KOPT-K1 (cell line): ENCODE measurements around the gene HNRNPF.

Experiments used
- H3K27ac ChIP-seq: fragments of 200-600 bp; sonication (generic); 2 replicates; pipeline ENCODE4 v1.5.1; 2016; ENCODE audit warnings: antibody characterized with exemption, mild to moderate bottlenecking, low read depth, low read length; ENCODE audit not compliant: poor library complexity, severe bottlenecking
- H3K36me3 ChIP-seq: fragments of 200-600 bp; sonication (generic); 2 replicates; pipeline ENCODE4 v1.5.1; 2017; ENCODE audit warnings: antibody characterized with exemption, mild to moderate bottlenecking, low read length, moderate library complexity; ENCODE audit not compliant: insufficient read depth
- H3K9me3 ChIP-seq: fragments of 200-600 bp; sonication (generic); 2 replicates; pipeline ENCODE4 v1.5.1; 2017; ENCODE audit warnings: antibody characterized with exemption, low read length, mild to moderate bottlenecking; ENCODE audit not compliant: insufficient read depth, poor library complexity, severe bottlenecking

The HNRNPF gene

GRCh38 chr10:43380610-43381222, 28.3 kb downstream of the HNRNPF start:
- peaks cover 16% of the 10 kb centered on the region for H3K36me3 ChIP-seq
- no peaks in the 10 kb centered on the region for H3K9me3 ChIP-seq

GRCh38 chr10:43377424-43377883, 31.5 kb downstream of the HNRNPF start:
- Histone ChIP-seq H3K36me3 (no peaks in the 10 kb centered on the region), H3K27ac (no peak overlapping the region), H3K9me3 (no peaks in the 10 kb centered on the region)

More at GRCh38 chr10:43380610-43381222, 28.3 kb downstream of the HNRNPF start:
- no peak overlapping the region for H3K27ac ChIP-seq

- Histone ChIP-seq H3K27ac (no peak overlapping the region), H3K36me3 (no peaks in the 10 kb centered on the region), H3K9me3 (no peaks in the 10 kb centered on the region)
Measured at GRCh38 chr10:43376828-43377423, 32.1 kb downstream of the HNRNPF start.

GRCh38 chr10:43376046-43376635, 32.8 kb downstream of the HNRNPF start:
- no peaks in the 10 kb centered on the region for H3K9me3 ChIP-seq
- H3K27ac ChIP-seq, result no peak overlapping the region
- no peaks in the 10 kb centered on the region for H3K36me3 ChIP-seq

GRCh38 chr10:43375401-43376020, 33.5 kb downstream of the HNRNPF start:
- no peak overlapping the region for H3K27ac ChIP-seq
- no peaks in the 10 kb centered on the region for H3K36me3 ChIP-seq
- no peaks in the 10 kb centered on the region for H3K9me3 ChIP-seq

- Histone ChIP-seq H3K27ac (no peak overlapping the region), H3K36me3 (no peaks in the 10 kb centered on the region), H3K9me3 (no peaks in the 10 kb centered on the region)
Measured at GRCh38 chr10:43374194-43374593, 34.8 kb downstream of the HNRNPF start.

GRCh38 chr10:43373461-43373860, 35.5 kb downstream of the HNRNPF start:
- Histone ChIP-seq H3K36me3 (no peaks in the 10 kb centered on the region), H3K27ac (no peak overlapping the region), H3K9me3 (no peaks in the 10 kb centered on the region)

- Histone ChIP-seq H3K36me3 (no peaks in the 10 kb centered on the region), H3K27ac (no peak overlapping the region), H3K9me3 (no peaks in the 10 kb centered on the region)
Measured at GRCh38 chr10:43372765-43373361, 36.1 kb downstream of the HNRNPF start.

GRCh38 chr10:43371418-43371817, 37.6 kb downstream of the HNRNPF start, which contains the start of gene FXYD4:
TSS of gene FXYD4 (plus strand) at chr10:43371636. CDS start at chr10:43373747, 2,111 bp downstream.
- Histone ChIP-seq H3K9me3 (no peaks in the 10 kb centered on the region), H3K27ac (no peak within 1 kb of the TSS), H3K36me3 (no peaks in the 10 kb centered on the region)

GRCh38 chr10:43370671-43371215, 38.2 kb downstream of the HNRNPF start:
- no peak overlapping the region for H3K27ac ChIP-seq
- H3K36me3 ChIP-seq, result no peaks in the 10 kb centered on the region

GRCh38 chr10:43369921-43370320, 39.1 kb downstream of the HNRNPF start:
- no peaks in the 10 kb centered on the region for H3K36me3 ChIP-seq
- H3K9me3 ChIP-seq, result no peaks in the 10 kb centered on the region
- no peak overlapping the region for H3K27ac ChIP-seq

More at GRCh38 chr10:43370671-43371215, 38.2 kb downstream of the HNRNPF start:
- H3K9me3 ChIP-seq, result no peaks in the 10 kb centered on the region

GRCh38 chr10:43365001-43365400, 44.0 kb downstream of the HNRNPF start:
- H3K36me3 ChIP-seq, result no peaks in the 10 kb centered on the region
- H3K9me3 ChIP-seq, result no peaks in the 10 kb centered on the region
- no peak overlapping the region for H3K27ac ChIP-seq

- Histone ChIP-seq H3K9me3 (no peaks in the 10 kb centered on the region), H3K36me3 (no peaks in the 10 kb centered on the region), H3K27ac (peak overlapping the region; percentile 81)
Measured at GRCh38 chr10:43362191-43362839, 46.7 kb downstream of the HNRNPF start.

GRCh38 chr10:43361547-43362190, 47.3 kb downstream of the HNRNPF start:
- Histone ChIP-seq H3K36me3 (no peaks in the 10 kb centered on the region), H3K9me3 (no peaks in the 10 kb centered on the region), H3K27ac (peak overlapping the region; percentile 81)
